Chondrocyte (in vitro differentiated cells): ENCODE results near the gene DEFB131B. TPM values are rescaled to one million over a fixed set of nuclear protein-coding genes. Genes with fewer than 3 reads are reported as not detected.
"Not testable (repeated sequence)": the region's sequence is repeated elsewhere in the genome, so short reads cannot be mapped to it uniquely, and the experiment has no call there.

Source experiments
- DNase-seq: peaks from one replicate; pipeline ENCODE4 v3.0.0; 2021; ENCODE audit warnings: mixed read lengths, low spot score
- H3K27ac Mint-ChIP-seq: one replicate; pipeline ENCODE4 v1.8.0; 2021; ENCODE audit warnings: mild to moderate bottlenecking, moderate library complexity, mixed read lengths; ENCODE audit not compliant: unreplicated experiment
- H3K27me3 Mint-ChIP-seq: 2 replicates; pipeline ENCODE4 v1.8.0; 2021; ENCODE audit warnings: low read depth, mixed read lengths
- H3K36me3 Mint-ChIP-seq: 2 replicates; pipeline ENCODE4 v1.8.0; 2021; ENCODE audit warnings: low read depth, mixed read lengths
- H3K4me1 Mint-ChIP-seq: 2 replicates; pipeline ENCODE4 v1.8.0; 2021; ENCODE audit warnings: low read depth, mild to moderate bottlenecking, mixed read lengths
- H3K4me3 Mint-ChIP-seq: one replicate; pipeline ENCODE4 v1.8.0; 2021; ENCODE audit warnings: mild to moderate bottlenecking, moderate library complexity, mixed read lengths; ENCODE audit not compliant: unreplicated experiment
- H3K9me3 Mint-ChIP-seq: 2 replicates; pipeline ENCODE4 v1.8.0; 2021; ENCODE audit warnings: low read depth, mixed read lengths
- total RNA-seq: library from RNA; stranded (reverse); gene quantifications from 3 replicates; pipeline ENCODE4 v1.2.1, GENCODE V29; 2021
- TF ChIP-seq, protein P1 (sequence below): fragments of 200-600 bp; sonication (generic); IDR thresholded peaks from 2 replicates; pipeline ENCODE4 v1.5.0; 2021; ENCODE audit warnings: antibody characterized with exemption, mild to moderate bottlenecking, moderate library complexity

DEFB131B gene
- total RNA-seq, 1 donor from 2014 or later, result not detected

- Mint-ChIP-seq H3K27ac (no peak overlapping the region), H3K9me3 (peaks cover 11% of the 10 kb centered on the region), H3K27me3 (no peaks in the 10 kb centered on the region), H3K36me3 (peaks cover 12% of the 10 kb centered on the region), H3K4me3 (no peak overlapping the region), H3K4me1 (peaks cover 8% of the 10 kb centered on the region)
- TF ChIP-seq, protein P1, sequence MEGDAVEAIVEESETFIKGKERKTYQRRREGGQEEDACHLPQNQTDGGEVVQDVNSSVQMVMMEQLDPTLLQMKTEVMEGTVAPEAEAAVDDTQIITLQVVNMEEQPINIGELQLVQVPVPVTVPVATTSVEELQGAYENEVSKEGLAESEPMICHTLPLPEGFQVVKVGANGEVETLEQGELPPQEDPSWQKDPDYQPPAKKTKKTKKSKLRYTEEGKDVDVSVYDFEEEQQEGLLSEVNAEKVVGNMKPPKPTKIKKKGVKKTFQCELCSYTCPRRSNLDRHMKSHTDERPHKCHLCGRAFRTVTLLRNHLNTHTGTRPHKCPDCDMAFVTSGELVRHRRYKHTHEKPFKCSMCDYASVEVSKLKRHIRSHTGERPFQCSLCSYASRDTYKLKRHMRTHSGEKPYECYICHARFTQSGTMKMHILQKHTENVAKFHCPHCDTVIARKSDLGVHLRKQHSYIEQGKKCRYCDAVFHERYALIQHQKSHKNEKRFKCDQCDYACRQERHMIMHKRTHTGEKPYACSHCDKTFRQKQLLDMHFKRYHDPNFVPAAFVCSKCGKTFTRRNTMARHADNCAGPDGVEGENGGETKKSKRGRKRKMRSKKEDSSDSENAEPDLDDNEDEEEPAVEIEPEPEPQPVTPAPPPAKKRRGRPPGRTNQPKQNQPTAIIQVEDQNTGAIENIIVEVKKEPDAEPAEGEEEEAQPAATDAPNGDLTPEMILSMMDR, result no peak
- DNase-seq, result no peak
Measured at GRCh38 chr11:71895961-71896360, 17.7 kb downstream of the DEFB131B start.

GRCh38 chr11:71901137-71901536 lies 22.9 kb downstream of the DEFB131B start:
- H3K4me3 Mint-ChIP-seq, H3K9me3 Mint-ChIP-seq, DNase-seq, H3K27me3 Mint-ChIP-seq: not testable (repeated sequence)
- Mint-ChIP-seq H3K4me1 (peaks cover 15% of the 10 kb centered on the region), H3K27ac (peak overlapping the region; percentile 32), H3K36me3 (peaks cover 14% of the 10 kb centered on the region)

DNA sequence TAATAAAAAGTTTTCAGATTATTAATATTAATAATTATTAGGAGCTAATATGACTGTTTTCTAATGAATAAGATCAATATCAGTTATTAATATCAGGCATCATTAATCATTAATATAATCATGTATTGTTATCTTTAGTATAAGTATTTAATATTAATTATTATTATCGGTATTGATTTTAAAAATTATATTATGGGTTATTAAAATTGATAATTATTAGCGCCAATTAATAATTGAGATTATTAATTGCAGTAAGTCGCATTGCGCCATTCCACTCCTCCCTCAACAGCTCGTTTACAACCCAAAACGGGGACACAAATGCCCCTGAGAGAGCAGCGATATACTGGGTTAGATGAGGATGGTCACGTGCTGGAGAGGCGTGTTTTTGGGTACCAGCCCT lies 30.0 kb downstream of the DEFB131B start:
- TF ChIP-seq, protein P1, result no peak
- DNase-seq, result no peak
- Mint-ChIP-seq H3K9me3 (no peaks in the 10 kb centered on the region), H3K27ac (no peak overlapping the region), H3K27me3 (no peaks in the 10 kb centered on the region), H3K4me3 (no peak overlapping the region), H3K36me3 (peaks cover 16% of the 10 kb centered on the region), H3K4me1 (peaks cover 2% of the 10 kb centered on the region)

GRCh38 chr11:71910775-71911174 lies 32.5 kb downstream of the DEFB131B start:
- not testable (repeated sequence) for H3K27me3 Mint-ChIP-seq, H3K9me3 Mint-ChIP-seq, H3K27ac Mint-ChIP-seq, H3K4me3 Mint-ChIP-seq, DNase-seq
- H3K4me1 Mint-ChIP-seq, result peaks cover 14% of the 10 kb centered on the region
- peaks cover 18% of the 10 kb centered on the region for H3K36me3 Mint-ChIP-seq

GRCh38 chr11:71911321-71911985 lies 33.2 kb downstream of the DEFB131B start:
- H3K27ac Mint-ChIP-seq, H3K4me3 Mint-ChIP-seq, H3K27me3 Mint-ChIP-seq, H3K9me3 Mint-ChIP-seq, DNase-seq: not testable (repeated sequence)
- TF ChIP-seq, protein P1, result peak; percentile 25
- H3K36me3 Mint-ChIP-seq, result peaks cover 24% of the 10 kb centered on the region
- H3K4me1 Mint-ChIP-seq, result peaks cover 14% of the 10 kb centered on the region

GRCh38 chr11:71911986-71912340 lies 33.7 kb downstream of the DEFB131B start:
- not testable (repeated sequence) for H3K27me3 Mint-ChIP-seq, H3K27ac Mint-ChIP-seq, H3K9me3 Mint-ChIP-seq, DNase-seq, H3K4me3 Mint-ChIP-seq
- peaks cover 14% of the 10 kb centered on the region for H3K4me1 Mint-ChIP-seq
- H3K36me3 Mint-ChIP-seq, result peaks cover 26% of the 10 kb centered on the region
